ENCODE results near the gene CFAP57. TPM values are rescaled to one million over a fixed set of nuclear protein-coding genes. Genes with fewer than 3 reads are reported as not detected.

Gene CFAP57
- total and polyA plus RNA-seq, 2 of the 4 experiments (the other 2 are of a cell fraction), result 0.29 to 0.36 TPM

- Histone ChIP-seq H2AK5ac (ENCODE audit: low read depth, low read length) (no peak overlapping the region), H4K20me1 (ENCODE audit: insufficient read depth, low read length) (no peaks in the 10 kb centered on the region), H3K27me3 (ENCODE audit: control insufficient read depth, insufficient read depth, low read length) (no peaks in the 10 kb centered on the region), H2BK20ac (ENCODE audit: low read depth, low read length) (no peak overlapping the region), H3K9ac (ENCODE audit: low read depth, low read length) (no peak overlapping the region), H2BK120ac (ENCODE audit: low read depth, low read length) (no peak overlapping the region), H3K14ac (replicated peaks; ENCODE audit: low read depth, low read length) (no peak overlapping the region), H3K18ac (ENCODE audit: low read depth, low read length) (no peak overlapping the region), H3K4me2 (ENCODE audit: low read depth, low read length) (no peak overlapping the region), H2BK15ac (ENCODE audit: low read depth, low read length) (no peak overlapping the region), H3K4me1 (ENCODE audit: control insufficient read depth, insufficient read depth, low read length) (no peaks in the 10 kb centered on the region), H3K4me3 (ENCODE audit: insufficient read depth, low read depth, low read length) (no peak overlapping the region), H3K4ac (ENCODE audit: low read depth, low read length) (no peak overlapping the region), H3K9me1 (ENCODE audit: insufficient read depth, low read length) (no peaks in the 10 kb centered on the region; the same call in 1 of the 2 replicates), H3K36me3 (ENCODE audit: control insufficient read depth, insufficient read depth, low read length) (peaks cover 34% of the 10 kb centered on the region), H3K9me3 (ENCODE audit: control insufficient read depth, insufficient read depth, low read length) (no peaks in the 10 kb centered on the region), H2AK9ac (replicated peaks; ENCODE audit: low read depth, low read length, poor library complexity) (no peak overlapping the region), H3K56ac (ENCODE audit: extremely low read depth, insufficient read depth, low read length) (no peak overlapping the region), H2BK5ac (ENCODE audit: low read depth, low read length, poor library complexity, severe bottlenecking) (no peak overlapping the region), H3K27ac (ENCODE audit: insufficient read depth, low read length) (no peak overlapping the region), H4K8ac (ENCODE audit: low read depth in 2 of 2, low read length in 2 of 2) (no peak overlapping the region), H3K23ac (ENCODE audit: low read depth, low read length) (no peak overlapping the region), H3K79me1 (ENCODE audit: low read depth in 1 of 2, low read length in 2 of 2) (peaks cover 23 to 34% of the 10 kb centered on the region in 2 experiments), H4K5ac (ENCODE audit: low read depth, low read length) (no peak overlapping the region), H4K91ac (ENCODE audit: insufficient read depth, low read depth, low read length) (no peak overlapping the region), H2AFZ (replicated peaks; ENCODE audit: low read length, poor library complexity) (no peak overlapping the region)
- no peak for TF ChIP-seq RFX5 (IDR thresholded peaks at IDR 0.05; ENCODE audit: low read depth, low read length)
- TF ChIP-seq SMC3 (IDR thresholded peaks at IDR 0.05; ENCODE audit: low read depth, low read length), result no peak
- TF ChIP-seq NFE2L2 (IDR thresholded peaks at IDR 0.05; ENCODE audit: low read depth, low read length), result no peak
- TF ChIP-seq POLR2A (IDR thresholded peaks at IDR 0.05; ENCODE audit: low read depth, low read length), result no peak
- TF ChIP-seq ELK1 (IDR thresholded peaks at IDR 0.05; ENCODE audit: borderline replicate concordance, low read depth, low read length), result no peak
- TF ChIP-seq, protein P1, sequence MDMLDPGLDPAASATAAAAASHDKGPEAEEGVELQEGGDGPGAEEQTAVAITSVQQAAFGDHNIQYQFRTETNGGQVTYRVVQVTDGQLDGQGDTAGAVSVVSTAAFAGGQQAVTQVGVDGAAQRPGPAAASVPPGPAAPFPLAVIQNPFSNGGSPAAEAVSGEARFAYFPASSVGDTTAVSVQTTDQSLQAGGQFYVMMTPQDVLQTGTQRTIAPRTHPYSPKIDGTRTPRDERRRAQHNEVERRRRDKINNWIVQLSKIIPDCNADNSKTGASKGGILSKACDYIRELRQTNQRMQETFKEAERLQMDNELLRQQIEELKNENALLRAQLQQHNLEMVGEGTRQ (IDR thresholded peaks at IDR 0.05; ENCODE audit: low read depth, low read length), result no peak
- no peak for TF ChIP-seq MAZ (IDR thresholded peaks at IDR 0.05; ENCODE audit: borderline replicate concordance, low read depth, low read length)
- TF ChIP-seq CEBPB (IDR thresholded peaks at IDR 0.05; ENCODE audit: low read depth, low read length), result no peak
- no peak for TF ChIP-seq MAFK (IDR thresholded peaks at IDR 0.05; ENCODE audit: low read depth, low read length)
- no peak for TF ChIP-seq MXI1 (IDR thresholded peaks at IDR 0.05; ENCODE audit: borderline replicate concordance, low read depth, low read length)
- TF ChIP-seq CHD1 (IDR thresholded peaks at IDR 0.05; ENCODE audit: low read depth, low read length), result no peak
- no peak for TF ChIP-seq FOS (IDR thresholded peaks at IDR 0.05; ENCODE audit: low read depth, low read length)
- TF ChIP-seq RCOR1 (IDR thresholded peaks at IDR 0.05; ENCODE audit: insufficient replicate concordance, low read length), result no peak
- no peak for TF ChIP-seq CTCF (conservative IDR thresholded peaks at IDR 0.05; ENCODE audit: low read depth, low read length)
- no peak for TF ChIP-seq BHLHE40 (IDR thresholded peaks at IDR 0.05; ENCODE audit: low read depth, low read length)
- no peak for TF ChIP-seq RAD21 (IDR thresholded peaks at IDR 0.05; ENCODE audit: low read length)
- CTCF ChIA-PET, result no interaction called here
- no TSS peak for BruUV-seq (replicated peaks)
- dilution Hi-C loops (cut with HindIII; ENCODE audit: low sequenced_read_pairs, unreplicated experiment), result no loop called here
- DNase-seq (no peak), ATAC-seq (ENCODE audit: low read depth) (no peak)
- in situ Hi-C loops (cut with MboI; ENCODE audit: low sequenced_read_pairs), result no loop called here
- WGBS, 2 experiments (ENCODE audit: extremely low coverage in 2 of 2, insufficient read length in 1 of 2), result 100% methylated on average over 2 of the region's 3 CpGs; no CpG with 5 or more reads in 1 of the 2 experiments
- POLR2A ChIA-PET (ENCODE audit: unreplicated experiment), result no interaction called here
- intact Hi-C loops (cut with micrococcal nuclease), result no loop called here
Measured at GRCh38 chr1:43165162-43165561, 7.0 kb upstream of the CFAP57 start.

All from IMR-90 (cell line).